Fibroblast of skin of right quadriceps (primary cell): ENCODE results near the gene STK32B.
A peak's percentile ranks its signal among the peaks of the same experiment; 100 is the strongest.

Experiments
- DNase-seq: peaks from one replicate; pipeline ENCODE4 v3.0.0-alpha.2; 2013

STK32B gene

DNA sequence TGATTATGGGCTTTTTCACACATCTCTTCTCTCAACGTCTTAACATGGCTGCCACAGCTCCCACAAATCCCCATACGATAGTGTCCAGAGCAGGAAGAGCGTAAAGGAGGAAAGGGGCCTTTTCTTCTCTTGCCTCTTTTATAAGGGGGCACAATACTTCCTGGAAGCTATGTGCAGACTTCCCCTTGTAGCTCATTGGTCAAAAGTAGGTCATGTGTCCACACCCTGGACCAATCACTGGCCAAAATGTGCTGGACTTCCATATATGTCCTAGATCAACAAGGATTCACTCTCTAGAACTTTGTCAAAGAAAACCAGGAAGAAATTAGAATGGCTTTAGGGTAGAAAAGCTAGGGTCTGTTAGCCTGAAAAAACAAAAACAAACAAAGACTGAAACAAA, 26.7 kb downstream of the STK32B start:
- DNase-seq: no peak

DNA sequence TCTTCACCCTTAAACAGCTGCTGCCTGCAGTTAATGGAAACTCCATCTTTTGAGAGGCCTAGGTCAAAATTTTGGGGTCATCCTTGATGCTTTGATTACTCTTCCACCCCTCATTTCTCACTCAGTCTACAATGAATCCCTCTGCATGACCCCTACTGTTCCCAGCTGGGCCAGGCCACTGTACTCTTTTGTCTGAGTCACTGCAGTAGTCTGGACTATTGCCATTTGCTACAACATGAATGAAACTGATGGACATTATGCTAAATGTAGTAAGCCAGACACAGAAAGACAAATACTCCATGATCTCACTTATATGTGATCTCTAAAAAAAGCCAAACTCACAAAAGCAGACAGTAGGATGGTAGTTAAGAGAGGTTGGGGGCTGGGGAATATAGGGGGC, 28.3 kb downstream of the STK32B start:
- DNase-seq: no peak

DNA sequence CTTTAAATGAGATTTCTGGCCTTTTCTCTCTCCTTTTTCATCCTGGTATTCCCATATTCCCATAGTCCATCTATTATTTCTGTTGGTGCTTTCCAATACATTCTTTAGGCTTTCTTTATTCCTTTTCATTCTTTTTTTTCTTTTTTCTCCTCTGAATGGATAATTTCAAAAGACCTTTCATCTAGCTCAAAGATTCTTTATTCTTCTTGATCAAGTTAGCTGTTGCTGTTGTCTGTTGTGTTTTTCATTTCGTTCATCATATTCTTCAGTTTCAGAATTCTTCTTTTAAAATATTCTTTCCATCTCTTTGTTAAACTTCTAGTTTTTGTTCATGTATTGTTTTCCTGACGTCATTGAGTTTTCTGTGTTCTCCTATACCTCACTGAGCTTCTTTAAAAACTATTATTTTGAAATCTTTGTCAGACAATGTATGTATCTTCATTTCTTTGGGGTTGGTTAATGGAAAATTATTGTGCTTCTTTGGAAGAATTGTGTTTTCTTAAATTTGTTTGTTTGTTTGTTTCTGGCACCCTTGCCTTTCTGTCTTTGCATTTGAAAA, 30.2 kb downstream of the STK32B start:
- no peak for DNase-seq

DNA sequence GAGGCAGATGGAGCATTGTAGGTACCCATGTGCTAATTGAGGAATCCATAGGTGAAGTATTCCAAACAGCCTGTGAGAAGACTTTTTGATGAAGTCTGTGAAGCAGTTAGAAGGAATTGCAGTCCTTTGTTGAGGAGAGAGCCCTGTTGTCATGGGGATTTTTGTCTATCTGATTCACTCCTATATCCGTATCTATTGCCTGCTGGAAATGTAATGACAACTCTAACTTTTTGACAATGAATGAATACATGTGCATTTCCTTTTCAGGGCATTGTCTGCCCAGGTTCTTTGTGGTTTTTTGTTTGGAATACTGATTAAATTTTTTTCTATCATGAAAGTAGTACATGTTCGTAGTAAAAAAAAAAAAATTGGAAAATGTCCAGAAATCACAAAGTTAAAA, 31.1 kb downstream of the STK32B start:
- no peak for DNase-seq

DNA sequence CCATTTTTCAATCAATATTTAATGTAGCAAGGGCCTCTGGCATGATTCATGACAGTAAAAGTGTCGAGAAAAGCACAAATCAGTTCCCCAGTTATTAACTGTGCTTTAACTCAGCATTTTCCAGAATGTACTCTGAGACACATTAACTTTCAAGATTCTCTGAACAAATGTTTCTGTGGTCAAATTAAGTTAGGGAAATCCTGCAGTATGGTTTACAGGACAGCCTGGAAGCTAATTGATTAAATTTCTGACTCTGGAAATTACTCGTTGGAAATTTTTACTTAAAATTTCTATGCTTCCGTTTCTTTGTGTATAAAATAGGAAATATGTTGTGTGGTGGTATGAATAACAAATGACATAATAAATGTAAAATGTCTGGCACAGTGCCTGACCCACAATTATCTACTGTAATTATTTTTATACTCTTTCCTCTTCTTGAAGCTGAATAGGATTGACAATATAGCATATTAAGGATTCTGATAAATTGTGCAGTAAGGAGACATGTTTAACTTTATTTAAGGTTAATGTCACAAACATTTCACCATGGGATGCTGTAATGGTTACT, 33.7 kb downstream of the STK32B start:
- peak; percentile 48 for DNase-seq

DNA sequence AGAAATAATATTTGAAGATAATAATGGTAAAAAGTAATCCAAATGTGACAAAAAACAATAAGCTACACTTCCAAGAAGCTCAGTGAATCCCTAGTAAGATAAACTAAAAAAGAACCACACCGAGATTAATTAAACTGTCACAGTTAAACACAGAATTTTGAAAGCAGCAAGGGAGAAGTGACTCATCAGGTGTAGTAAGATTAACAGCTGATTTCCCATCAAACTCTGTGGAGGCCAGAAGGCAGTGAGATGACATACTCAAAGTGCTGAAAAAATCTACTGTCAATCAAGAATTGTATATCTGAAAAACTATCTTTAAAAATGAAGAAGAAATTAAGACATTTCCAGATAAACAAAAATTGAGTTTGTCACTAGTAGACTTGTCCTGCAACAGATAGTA, 35.3 kb downstream of the STK32B start:
- DNase-seq: no peak

DNA sequence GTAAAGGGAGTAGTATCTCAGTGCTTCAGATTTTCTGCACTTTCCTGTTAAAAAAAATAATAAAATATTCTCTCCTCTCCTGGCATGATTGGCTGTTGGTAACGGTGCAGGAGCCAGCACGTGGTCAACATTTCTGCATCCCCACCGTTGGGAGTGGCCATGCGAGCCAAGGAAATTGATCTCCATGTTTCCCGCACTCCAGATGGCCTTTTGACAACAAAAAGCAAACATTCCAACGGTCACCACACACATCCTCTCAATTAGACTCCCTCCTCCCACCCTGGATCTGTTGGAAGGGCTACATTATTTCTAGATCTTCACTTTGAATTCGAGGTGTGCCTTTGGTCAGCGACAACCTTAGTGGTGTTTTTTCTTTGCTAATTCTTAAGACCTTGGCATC, 45.0 kb downstream of the STK32B start:
- no peak for DNase-seq

DNA sequence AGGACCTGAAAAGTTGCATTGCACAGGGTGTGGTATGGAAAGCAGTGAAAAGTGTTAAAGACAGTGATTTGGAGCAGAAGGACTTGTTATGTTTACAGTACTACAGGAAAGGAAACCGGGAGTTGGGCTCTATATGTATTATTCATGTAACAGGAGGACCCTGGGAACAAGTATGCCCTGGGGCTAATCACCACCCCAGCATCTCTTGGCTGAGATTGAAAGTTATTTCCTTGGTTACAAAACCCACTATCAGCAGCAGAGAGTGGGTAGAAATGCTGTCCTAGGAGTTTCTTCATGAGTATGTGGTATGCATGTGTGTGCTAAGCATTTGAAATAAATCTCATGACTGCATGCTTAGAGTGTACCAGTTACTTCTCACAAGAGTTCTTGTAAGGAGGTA, 46.9 kb downstream of the STK32B start:
- DNase-seq: no peak

DNA sequence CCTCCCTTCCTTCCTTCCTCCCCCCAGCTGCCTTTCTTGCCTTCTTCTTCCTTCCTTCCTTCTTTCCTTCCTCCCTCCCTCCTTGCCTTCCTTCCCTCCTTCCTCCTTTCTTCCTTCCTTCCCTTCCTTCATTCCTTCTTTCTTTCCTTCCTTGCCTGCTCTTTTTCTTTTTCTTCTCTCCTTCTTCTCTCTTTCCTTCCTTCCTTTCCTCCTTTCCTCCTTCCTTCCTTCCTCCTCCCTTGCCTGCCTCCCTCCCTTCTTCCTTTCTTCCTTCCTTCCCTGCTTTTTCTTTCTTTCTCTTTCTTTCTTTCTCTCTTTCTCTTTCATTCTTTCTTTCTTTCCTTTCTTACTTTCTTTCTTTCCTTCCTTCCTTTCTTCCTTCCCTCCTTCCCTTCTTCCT, 49.1 kb downstream of the STK32B start:
- DNase-seq: no peak

DNA sequence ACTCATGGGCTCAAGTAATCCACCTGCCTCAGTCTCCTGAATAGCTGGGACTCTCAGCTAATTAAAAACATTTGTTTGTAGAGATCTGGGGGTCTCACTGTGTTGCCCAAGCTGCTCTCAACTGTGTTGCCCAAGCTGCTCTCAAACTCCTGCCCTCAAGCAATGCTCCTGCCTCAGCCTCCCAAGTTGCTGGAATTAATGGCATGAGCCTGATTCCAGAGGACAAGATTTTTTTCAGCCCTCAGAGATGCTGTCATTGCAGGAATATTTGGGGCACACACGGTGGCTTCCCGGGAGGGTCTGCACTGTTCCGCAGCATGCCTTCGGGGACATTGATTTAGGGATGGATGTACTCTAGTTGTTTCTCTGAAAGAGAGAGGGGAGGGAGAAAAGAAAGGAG, 49.7 kb downstream of the STK32B start:
- DNase-seq: no peak

DNA sequence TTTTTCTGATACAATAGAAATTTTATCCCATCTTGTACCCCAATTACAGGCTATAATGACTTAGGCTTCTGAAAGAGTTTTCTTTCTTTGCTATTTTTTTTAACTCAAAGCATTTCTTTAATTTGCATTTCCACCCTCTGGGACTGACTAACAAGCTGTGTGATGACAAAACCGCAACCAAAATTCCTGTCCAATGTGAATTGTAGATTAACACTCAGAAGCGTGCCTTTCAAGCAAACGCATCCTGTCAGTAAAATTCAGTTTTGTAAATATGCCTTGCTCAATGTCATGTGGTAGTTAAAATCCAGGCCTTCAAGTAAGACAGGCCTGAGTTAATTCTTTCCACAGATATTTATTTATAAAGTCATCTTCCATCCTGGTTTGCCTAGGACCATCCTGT, 50.3 kb downstream of the STK32B start:
- DNase-seq: peak; percentile 79

DNA sequence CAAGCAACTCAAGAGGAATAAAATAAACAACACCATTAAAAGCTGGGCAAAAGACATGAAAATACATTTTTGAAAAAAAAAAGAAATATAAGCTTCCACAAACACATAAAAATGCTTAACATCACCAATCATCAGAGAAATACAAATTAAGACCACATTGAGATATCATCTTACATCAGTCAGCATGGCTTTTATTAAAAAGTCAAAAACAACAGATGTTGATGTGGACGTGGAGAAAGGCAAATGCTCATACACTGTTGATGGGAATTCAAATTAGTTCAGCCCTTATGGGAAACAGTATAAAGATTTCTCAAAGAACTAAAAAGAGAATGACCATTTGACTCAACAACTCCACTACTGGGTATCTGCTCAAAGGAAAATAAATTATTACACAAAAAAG, 59.6 kb downstream of the STK32B start:
- peak; percentile 41 for DNase-seq

DNA sequence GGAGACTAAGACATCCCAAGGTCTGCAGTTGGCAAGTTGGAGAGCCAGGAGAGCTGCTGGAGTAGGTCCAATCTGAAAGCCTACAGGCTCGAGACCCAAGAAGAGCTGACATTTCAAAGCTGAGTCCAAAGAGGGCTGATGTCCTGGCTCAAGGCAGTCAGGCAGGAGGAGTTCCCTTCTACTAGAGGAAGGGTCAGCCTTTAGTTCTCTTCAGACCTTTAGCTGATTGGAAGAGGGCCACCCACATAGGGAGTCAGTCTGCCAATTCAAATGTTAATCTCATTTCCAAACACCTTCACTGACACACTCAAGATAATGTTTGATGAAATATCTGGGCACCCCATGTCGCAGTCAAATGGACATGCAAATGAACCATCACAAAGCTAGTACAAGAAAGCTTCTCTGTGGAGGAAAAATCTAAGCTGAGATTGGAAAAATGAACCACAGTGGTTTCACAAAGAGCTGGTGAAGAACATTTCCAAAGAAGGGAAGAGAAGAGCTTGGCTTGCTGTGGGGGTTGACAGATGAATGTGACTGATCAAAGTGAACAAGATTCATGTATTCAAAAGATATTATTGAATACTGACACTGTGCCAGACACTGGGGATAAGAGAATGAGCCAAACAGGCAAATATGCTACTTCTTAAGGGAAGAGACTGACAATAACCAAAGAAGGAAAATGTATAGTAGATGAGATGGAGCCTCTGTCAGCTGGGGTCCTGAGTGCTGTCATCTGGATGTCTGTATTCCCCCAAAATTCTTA, 61.2 kb downstream of the STK32B start:
- no peak for DNase-seq

DNA sequence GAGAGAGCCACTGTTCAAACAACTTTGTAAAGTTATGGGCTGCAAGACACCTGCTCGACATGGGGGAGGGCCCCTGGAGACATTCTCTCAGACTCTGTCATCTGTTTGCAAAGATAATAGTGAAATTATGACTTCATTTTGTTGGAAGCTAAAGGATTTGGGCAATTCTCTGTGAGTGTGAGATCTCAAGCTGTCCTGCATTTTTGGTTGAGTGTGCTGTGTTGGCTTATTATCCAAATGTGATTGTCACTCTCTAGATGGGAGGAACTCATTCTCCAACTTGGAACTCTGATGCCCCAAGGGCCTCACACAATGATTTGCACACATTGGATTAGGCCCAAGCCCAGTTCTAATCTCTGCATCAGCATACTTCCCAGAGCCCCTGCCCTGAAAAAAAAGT, 63.7 kb downstream of the STK32B start:
- DNase-seq: peak; percentile 41

DNA sequence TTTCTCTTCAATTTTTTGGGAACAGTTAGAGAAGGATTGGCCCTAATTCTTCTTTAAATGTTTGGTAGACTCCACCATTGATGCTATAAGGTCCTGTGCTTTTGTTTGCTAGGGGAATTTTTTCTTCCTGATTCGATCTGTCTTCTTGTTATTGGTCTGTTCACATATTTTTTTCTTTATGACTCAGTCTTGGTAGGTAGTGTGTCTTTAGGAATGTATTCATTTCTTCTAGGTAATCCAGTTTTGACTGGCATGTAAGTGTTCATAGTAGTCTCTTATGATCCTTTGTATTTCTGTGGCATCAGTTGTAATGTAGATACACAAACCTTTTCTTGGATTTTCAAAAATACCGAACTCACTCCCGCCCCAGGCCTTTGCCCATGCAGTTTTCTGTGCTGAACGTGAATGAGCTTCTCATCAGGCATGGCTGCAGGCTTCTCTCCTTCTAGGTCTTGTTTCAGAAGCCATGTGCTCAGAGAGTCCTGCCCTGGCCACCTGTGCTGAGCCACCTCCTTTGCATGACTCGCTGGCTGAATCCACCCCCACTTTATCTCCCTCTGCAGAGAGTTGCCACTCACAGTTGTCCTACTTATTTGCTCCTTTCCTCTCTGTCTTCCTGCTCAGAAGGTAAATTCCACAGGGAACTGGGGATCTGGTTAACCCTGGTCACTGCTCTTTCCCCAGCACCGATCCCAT, 67.0 kb downstream of the STK32B start:
- DNase-seq: no peak

DNA sequence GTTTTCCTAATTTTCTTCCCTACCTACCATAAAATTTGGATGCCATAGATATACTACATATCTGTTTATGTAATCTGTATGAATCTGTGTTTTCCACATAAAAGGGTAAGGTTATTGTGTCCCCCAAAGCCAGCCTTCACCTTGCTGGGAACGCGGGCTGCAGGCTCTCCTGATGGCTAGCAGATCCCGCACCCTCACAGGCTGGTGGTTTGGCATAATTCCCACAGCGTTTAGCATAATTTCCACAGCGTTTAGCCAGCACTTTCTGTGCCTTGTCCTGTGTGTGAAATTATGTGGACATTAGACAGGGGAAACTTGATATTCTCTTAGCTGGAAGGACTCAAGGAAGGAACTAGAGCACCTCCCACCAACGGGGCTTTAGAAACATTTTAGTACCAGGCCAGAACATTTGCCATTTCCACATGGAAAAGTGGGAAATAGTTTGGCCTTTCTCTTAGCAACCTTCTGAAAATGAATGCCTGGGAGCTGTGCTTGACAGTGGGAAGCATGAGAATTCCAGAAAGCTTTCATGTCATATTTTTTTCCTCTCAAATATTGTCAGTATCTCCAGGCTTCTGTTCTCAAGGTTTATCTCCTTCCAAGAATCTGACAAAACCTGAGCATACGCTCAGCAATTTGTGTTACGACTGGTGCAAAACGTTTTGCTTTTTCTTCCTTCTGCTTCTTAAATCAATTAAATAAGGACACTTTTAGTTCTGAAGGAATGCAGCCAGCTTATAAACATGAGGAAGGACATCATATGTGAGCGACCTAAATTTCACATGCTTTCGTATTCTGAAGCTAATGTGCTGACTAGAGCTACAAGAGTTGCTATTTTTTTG, 67.9 kb downstream of the STK32B start:
- DNase-seq: no peak

DNA sequence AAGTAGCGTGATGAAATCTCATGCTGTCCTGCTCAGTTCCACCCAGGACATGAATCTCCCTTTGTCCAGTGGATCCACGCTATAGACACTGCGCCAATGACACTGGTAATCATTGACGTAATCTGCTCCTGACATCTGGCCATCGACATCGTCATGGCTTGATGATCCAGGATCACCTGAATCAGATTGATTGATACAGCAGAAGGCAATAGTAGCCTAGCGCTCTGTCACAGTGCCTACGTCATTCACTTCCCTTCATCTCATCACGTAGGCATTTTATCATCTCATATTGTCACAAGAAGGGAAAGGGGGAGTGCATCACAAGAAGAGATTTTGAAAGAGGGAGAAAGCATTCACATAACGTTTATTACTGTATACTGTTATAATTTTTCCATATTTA, 68.8 kb downstream of the STK32B start:
- DNase-seq: no peak

DNA sequence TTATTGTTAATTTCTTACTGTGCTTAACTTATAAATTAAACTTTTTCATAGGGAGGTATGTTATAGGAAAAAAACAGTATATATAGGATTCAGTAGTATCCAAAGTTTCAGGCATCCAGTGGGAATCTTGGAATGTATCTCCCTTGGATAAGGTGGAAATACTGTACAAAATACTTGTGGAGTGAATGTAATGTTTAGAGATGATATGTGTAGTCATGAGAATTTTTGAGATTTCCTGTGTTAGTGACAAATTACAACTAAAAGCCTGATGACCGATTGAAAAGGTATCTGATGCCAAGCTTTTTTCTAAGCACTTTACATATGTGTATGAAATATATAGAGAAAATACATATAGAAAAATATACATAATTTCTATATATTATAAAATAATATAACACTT, 69.2 kb downstream of the STK32B start:
- peak; percentile 44 for DNase-seq

DNA sequence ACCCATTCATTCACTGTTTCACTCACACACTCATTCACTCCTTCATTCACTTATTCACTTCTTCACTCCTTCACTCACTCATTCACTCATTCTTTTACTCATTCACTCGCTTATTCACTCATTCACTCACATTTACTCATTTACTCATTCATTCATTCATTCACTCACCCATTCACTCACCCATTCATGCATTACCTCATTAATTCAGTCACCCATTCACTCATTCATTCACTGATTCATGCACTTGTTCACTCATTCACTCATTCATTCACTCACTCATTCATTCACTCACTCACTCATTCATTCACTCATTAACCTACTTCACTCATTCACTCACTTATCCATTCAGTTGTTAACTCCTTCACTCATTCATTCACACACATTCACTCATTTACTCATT, 70.8 kb downstream of the STK32B start:
- no peak for DNase-seq

DNA sequence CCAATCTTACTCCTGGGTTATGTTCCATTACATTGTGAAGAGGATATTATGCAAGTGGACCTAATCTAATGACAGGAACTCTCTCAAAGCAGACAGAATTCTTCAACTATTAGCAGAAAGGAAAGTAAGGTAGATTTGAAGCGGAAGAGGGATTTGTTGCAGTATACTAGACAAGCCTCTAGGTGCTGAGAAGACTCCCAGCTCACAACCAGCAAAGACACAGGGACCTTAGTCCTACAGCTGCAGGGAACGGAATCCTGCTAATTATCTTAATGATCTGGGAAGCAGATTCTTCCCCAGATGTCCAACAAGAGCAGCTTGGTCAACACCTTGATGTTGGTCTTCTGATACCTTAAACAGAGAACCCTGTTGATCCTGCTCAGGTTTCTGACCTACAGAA, 73.6 kb downstream of the STK32B start:
- DNase-seq: no peak

DNA sequence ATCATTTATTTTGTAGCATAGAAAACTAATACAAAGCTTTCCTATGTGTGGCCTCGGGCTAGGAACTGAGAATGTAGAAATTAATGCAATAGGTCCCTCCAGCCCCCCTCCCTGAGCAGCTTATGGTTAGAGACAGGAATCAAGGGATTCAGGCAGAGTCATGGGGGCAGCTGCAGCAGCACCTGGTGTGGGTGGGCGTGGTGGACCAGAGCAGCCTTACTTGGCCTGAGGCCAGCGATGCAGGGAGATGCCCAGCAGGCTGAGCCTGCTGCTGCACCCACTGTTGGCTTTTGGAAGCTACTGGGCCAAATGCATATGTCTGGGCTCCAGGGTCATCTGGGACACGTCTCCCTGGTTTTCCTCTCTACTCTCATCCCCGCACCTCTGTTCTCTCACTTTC, 74.0 kb downstream of the STK32B start:
- no peak for DNase-seq

DNA sequence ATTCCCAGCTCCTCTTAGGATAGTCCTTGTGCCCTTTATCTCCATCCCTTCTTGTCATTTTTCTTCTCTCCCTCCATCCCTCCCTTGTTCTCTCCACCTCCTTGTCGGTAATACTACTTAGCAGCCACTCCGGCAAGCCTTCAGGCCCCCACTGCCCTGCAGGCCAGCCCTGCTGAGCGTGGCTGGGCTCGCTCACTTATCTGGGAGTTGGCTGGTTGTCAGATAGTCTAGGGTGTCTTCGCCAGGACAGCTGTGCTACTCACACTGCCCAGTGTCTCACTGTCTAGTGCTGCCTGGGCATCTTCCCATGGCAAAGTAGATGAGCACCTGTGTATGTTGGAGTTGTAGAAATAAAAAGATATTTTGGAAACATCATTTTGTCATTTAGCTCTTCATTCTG, 75.0 kb downstream of the STK32B start:
- DNase-seq: no peak

DNA sequence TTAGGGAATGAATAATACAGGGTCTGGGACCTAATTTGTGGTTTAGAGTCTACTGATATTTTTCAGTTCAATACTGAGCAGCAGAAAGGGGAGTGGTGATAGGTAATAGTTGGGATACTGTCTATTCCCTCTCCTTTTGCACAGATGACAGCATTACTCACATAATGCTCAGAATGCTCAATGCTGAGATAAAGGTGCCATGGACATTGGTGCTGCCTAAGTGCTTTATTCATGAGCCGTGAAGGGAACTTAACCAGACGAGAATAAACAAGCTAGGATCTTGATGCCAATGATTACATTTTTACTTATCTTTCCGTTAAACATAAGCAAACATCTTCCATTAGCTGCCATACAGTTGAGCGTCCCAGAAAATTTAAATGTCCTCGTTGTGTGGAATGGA, 75.6 kb downstream of the STK32B start:
- DNase-seq: no peak
